ENCODE measurements around the gene KLHDC10.
"Not testable (repeated sequence)": the region's sequence is repeated elsewhere in the genome, so short reads cannot be mapped to it uniquely, and the experiment has no call there.

KLHDC10 gene

DNA sequence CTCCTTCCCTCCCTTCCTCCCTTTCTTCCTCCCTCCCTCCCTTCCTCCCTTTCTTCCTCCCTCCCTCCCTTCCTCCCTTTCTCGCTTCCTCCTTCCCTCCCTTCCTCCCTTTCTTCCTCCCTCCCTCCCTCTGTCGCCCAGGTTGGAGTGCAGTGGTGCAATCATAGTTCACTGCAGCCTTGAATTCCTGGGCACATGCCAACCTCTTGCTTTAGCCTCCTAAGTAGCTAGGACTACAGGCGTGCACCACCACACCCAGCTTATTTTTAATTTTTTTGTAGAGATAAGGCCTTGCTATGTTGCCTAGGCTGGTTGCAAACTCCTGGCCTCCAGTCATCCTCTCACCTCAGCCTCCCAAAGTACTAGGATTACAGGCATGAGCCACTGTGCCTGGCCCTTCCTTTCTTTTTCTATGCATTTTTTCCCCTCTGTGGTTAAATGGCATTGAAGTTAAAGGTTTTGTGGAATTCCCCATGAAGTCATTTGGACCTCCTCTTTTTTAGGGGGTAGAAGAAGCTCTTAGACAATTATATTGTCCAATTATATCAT lies 9.6 kb downstream of the KLHDC10 start:
- no peak for DNase-seq (ENCODE audit: low read depth in 2 of 2)

DNA sequence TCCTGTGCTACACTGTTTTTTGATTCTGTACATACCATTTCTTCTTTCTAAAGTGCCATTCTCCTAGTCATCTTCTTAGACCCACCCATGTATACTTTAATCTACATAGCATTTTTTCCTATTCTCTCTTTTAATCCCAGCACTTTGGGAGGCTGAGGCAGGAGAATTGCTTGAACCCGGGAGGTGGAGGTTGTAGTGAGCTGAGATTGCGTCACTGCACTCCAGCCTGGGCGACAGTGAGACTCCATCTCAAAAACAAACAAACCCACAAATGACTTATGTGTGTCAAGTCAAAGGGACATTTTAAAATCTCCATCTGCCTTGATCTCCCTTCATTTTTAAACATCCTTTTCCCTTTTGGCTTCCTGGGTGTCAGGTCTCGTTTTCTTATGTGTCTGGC lies 13.2 kb downstream of the KLHDC10 start:
- DNase-seq (ENCODE audit: low read depth in 2 of 2) = not testable (repeated sequence)

- DNase-seq (ENCODE audit: low read depth in 2 of 2) = no peak
Observed at GRCh38 chr7:130084037-130084875, 13.9 kb downstream of the KLHDC10 start.

DNA sequence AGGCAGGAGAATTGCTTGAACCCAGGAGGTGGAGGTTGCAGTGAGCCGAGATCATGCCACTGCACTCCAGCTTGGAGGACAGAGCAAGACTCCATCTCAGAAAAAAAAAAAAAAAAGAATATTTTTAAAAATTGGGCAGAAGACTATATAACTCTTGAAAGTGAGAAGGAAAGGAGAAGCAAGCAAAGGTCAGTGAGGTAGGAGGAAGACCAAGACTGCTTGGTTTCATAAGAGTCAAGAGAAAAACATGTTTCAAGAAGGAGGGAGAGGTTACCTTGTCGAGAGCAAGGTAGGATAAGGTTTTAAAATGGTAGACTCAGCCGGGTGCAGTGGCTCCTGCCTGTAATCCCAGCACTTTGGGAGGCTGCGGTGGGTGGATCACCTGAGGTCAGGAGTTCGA lies 14.9 kb downstream of the KLHDC10 start:
- not testable (repeated sequence) for DNase-seq (ENCODE audit: low read depth in 2 of 2)

DNA sequence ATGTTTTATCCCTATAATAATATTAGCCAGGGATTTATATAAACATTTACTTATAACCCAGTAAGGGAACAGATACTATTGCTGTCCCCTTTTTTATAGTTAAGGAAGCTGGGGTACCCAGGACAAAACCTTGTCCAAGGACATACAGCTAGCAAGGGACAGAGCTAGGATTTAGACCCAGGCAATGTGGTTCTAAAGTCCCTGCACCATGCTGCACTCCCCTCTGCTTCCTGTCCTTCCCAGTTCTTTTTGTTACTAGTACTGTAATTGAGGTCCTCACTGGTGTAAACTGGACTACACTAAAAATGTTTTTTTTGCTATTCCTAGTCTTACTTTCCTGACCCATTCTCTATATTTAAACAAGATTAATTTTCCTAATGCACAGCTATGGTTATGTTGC lies 16.6 kb downstream of the KLHDC10 start:
- no peak for DNase-seq (ENCODE audit: low read depth in 2 of 2)

- no peak for DNase-seq (ENCODE audit: low read depth in 2 of 2)
Observed at GRCh38 chr7:130087364-130087763, 17.0 kb downstream of the KLHDC10 start.

DNA sequence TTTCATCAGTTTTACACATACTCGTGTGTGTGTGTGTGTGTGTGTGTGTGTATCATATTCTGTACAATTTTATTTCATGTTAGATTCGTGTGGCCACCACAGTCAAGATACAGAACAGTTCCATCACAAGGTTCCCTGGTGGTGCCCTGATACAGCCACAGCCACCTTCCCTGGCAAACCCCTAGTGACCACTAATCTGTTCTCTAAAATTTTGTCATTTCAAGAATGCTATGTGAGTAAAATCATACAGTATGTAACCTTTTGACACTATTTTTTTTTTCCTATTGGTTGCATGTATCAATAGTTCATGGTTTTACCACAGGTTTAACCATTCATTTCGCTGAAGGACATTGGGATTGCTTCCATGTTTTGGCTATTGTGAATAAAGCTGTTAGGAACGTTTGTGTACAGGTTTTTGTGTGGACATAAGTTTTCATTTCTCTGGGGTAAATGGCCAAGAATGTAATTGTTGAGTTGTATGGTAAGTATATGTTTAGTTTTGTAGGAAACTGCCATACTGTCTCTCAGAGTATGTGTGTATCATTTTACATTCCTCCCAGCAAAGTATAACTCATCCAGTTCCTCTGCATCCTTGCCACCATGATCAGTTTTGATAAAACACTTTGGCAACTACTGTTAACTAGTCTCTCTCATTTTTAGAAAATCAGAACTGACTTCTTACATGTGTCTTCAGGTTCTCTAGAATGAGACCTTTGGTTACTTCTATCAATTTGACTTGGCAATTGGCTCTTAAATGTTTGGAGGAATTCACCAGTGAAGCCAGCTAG lies 20.6 kb downstream of the KLHDC10 start:
- DNase-seq (ENCODE audit: low read depth in 2 of 2) = no peak

GRCh38 chr7:130091999-130092398 lies 21.7 kb downstream of the KLHDC10 start:
- no peak for DNase-seq (ENCODE audit: low read depth in 2 of 2)

DNA sequence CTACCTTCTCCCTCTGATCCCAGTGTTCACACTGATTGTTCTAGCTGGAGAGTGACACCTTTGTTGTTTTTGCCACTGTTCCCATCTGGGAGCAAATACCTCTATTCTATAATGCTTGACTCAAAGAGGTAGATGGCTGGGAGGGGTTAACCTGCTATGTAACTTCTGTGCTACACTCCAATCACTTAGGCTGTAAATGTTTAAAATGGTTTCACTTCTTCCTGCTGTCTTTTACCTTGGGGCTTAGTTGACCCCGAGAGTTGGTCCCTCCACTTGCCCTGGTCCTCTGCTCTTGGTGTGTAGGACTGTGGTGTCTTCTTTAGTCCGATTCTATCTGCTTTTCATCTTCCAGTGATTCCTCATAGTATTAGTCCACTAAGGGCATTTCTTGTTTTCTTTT lies 22.3 kb downstream of the KLHDC10 start:
- no peak for DNase-seq (ENCODE audit: low read depth in 2 of 2)

- no peak for DNase-seq (ENCODE audit: low read depth in 2 of 2)
Observed at GRCh38 chr7:130095812-130096211, 25.5 kb downstream of the KLHDC10 start.

- DNase-seq (ENCODE audit: low read depth in 2 of 2) = no peak
Observed at GRCh38 chr7:130096243-130096827, 26.0 kb downstream of the KLHDC10 start.

DNA sequence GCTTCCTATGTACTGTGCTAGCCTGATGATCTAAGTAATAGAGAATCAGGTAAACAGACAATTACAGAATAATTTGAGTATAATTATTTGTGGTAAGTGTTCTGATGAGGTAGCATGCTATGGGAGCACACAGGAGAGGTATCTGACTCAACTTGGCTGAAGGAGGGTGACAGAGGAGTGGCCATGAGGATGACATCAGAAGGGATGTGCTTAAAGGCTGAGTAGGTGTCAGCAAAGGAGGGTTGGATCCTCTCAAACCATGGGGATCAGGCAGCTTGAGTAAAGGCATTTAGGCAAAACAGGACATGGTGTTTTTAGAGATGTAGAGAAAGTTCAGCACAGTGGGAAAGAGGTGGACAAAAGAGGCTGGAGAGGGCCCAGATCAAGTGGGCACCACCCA lies 29.0 kb downstream of the KLHDC10 start:
- no peak for DNase-seq (ENCODE audit: low read depth in 2 of 2)

DNA sequence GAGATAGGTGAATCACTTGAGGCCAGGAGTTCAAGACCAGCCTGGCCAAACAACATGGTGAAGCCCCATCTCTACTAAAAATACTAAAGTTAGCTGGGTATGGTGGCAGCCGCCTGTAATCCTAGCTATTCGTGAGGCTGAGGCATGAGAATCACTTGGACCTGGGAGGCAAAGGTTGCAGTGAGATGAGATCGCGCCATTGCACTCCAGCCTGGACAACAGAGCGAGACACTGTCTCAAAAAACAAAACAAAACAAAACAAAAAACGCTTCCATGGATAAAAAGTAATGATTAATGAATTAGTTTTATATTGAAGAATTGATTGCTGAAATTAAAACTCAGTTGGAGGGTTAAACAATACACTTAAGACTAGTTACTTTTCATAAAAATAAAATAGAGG lies 32.3 kb downstream of the KLHDC10 start:
- no peak for DNase-seq (ENCODE audit: low read depth in 2 of 2)

GRCh38 chr7:130107949-130108674 lies 37.8 kb downstream of the KLHDC10 start:
- no peak for DNase-seq (ENCODE audit: low read depth in 2 of 2)

DNA sequence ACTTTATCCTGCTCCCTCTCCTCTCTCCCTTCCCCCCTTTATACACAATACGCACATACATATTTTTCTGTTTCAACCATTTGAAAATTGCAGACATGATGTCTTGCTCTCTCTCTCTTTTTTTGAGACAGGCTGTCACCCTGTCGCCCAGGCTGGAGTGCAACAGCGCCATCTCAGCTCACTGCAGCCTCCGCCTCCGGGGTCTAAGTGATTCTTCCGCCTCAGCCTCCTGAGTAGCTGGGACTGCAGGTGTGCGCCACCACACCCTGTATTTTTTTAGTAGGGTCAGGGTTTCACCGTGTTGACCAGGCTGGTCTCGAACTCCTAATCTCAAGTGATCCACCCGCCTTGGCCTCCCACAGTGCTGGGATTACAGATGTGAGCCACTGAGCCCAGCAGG lies 38.5 kb downstream of the KLHDC10 start:
- DNase-seq (ENCODE audit: low read depth in 2 of 2) = no peak

DNA sequence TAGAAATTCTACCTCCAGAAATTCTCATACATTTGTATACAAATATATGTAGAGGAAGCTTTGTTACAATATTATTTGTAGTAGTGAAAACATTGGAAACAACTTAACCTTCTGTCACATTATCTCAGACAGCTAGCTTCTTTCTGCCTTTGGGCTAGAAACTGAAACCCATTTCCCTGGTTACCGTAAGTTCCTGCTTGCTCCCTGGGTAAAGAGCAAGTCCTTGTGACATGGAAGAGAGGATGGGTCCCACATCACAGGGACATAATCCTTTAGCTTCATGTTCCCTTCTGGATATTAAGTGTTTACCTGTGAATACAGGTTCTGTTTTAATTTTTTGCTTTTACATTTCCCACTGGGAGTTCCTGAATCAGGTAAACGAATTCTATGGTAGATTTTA lies 41.8 kb downstream of the KLHDC10 start:
- no peak for DNase-seq (ENCODE audit: low read depth in 2 of 2)

GRCh38 chr7:130112662-130113425 lies 42.5 kb downstream of the KLHDC10 start:
- no peak for DNase-seq (ENCODE audit: low read depth in 2 of 2)

DNA sequence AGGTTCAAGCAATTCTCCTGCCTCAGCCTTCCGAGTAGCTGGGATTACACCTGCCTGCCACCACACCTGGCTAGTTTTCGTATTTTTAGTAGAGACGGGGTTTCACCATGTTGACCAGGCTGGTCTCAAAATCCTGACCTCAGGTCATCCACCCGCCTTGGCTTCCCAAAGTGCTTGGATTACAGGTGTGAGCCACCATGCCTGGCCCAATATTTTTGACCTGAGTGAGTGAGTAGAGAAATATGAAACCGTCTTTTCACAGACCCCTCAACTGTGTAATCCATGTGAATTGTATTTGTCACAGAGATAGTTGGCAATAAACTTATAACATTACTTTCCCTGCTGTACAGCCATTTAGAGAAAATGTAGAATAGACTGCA lies 43.1 kb downstream of the KLHDC10 start:
- not testable (repeated sequence) for DNase-seq (ENCODE audit: low read depth in 2 of 2)

DNA sequence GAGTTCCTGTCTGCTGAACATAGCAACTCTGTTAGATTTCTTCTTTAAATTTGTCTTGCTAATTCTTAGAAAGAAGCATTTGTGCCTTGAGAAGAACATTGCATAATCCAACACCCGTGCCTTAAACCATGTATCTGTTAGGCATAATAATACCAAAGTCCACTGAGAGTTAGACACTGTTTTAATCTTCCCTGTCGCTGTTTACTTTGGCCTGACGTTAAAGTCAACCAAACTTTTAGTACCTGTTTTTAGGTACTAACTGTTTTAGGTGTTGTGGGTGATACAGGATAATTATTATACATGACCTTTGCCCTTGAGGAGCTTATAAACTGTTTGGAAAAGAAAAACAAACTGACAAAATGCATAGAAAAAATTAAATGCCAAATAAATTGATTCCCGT lies 43.6 kb downstream of the KLHDC10 start:
- no peak for DNase-seq (ENCODE audit: low read depth in 2 of 2)

DNA sequence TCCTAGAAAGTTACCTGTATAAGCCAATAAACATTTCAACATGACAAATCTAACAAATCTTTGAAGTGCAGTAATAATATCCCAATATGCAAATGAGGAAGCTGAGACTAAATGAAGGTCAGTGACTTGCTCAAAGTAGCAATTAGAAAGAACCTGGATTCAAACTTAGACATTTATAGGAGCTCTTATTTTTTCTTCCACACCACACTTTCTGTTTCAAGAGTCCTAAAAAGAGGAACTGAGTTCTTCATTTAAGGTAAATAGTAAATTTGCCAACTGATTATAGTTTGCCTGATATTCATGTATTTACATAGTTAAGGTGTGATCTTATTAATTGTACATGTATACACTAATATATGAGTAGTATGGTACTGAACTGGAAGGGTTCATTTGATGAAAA lies 44.0 kb downstream of the KLHDC10 start:
- no peak for DNase-seq (ENCODE audit: low read depth in 2 of 2)

GRCh38 chr7:130114776-130115175 lies 44.4 kb downstream of the KLHDC10 start:
- DNase-seq (ENCODE audit: low read depth in 2 of 2) = no peak
